Activated T-cell treated with anti-CD3 and anti-CD28 coated beads, Interleukin-2, amount 50 U/mL, for 24 hours (primary cell): ENCODE results near the gene DOCK1.
"Not testable (repeated sequence)": the region's sequence is repeated elsewhere in the genome, so short reads cannot be mapped to it uniquely, and the experiment has no call there.

ENCODE experiments used
- DNase-seq: peaks from one replicate; pipeline ENCODE4 v3.0.0-alpha.2; 2020
- H3K27ac Mint-ChIP-seq: 2 replicates; pipeline ENCODE4 v1.8.0; 2020; ENCODE audit warnings: mild to moderate bottlenecking, mixed read lengths
- H3K27me3 Mint-ChIP-seq: 2 replicates; pipeline ENCODE4 v1.8.0; 2020; ENCODE audit warnings: mixed read lengths
- H3K36me3 Mint-ChIP-seq: 2 replicates; pipeline ENCODE4 v1.8.0; 2020; ENCODE audit warnings: low read depth, mixed read lengths
- H3K4me1 Mint-ChIP-seq: 2 replicates; pipeline ENCODE4 v1.8.0; 2020; ENCODE audit warnings: low read depth, mixed read lengths
- H3K4me3 Mint-ChIP-seq: 2 replicates; pipeline ENCODE4 v1.8.0; 2020; ENCODE audit warnings: mild to moderate bottlenecking, moderate library complexity, mixed read lengths
- H3K9me3 Mint-ChIP-seq: 2 replicates; pipeline ENCODE4 v1.8.0; 2020; ENCODE audit warnings: mixed read lengths

The DOCK1 gene

GRCh38 chr10:126904818-126905701, at the start of gene DOCK1:
Gene DOCK1 (plus strand): TSS chr10:126905428. CDS start chr10:126905518, 90 bp downstream.
- H3K36me3 Mint-ChIP-seq: no peaks in the 10 kb centered on the region
- H3K27me3 Mint-ChIP-seq: peaks cover 38% of the 10 kb centered on the region
- no peaks in the 10 kb centered on the region for H3K4me1 Mint-ChIP-seq
- peaks cover 5% of the 10 kb centered on the region for H3K9me3 Mint-ChIP-seq
- H3K4me3 Mint-ChIP-seq: peak within 1 kb of the TSS; percentile 69
- DNase-seq: no peak
- H3K27ac Mint-ChIP-seq: no peak within 1 kb of the TSS

- Mint-ChIP-seq H3K4me1 (no peaks in the 10 kb centered on the region), H3K9me3 (peaks cover 3% of the 10 kb centered on the region), H3K27ac (no peak overlapping the region), H3K4me3 (no peak overlapping the region), H3K27me3 (no peaks in the 10 kb centered on the region), H3K36me3 (no peaks in the 10 kb centered on the region)
- DNase-seq: no peak
These were observed 47.9 kb upstream of the DOCK1 start for GRCh38 chr10:126857178-126857806.

GRCh38 chr10:126867567-126868365, 37.5 kb upstream of the DOCK1 start:
- H3K4me1 Mint-ChIP-seq: no peaks in the 10 kb centered on the region
- no peak overlapping the region for H3K27ac Mint-ChIP-seq

DNA sequence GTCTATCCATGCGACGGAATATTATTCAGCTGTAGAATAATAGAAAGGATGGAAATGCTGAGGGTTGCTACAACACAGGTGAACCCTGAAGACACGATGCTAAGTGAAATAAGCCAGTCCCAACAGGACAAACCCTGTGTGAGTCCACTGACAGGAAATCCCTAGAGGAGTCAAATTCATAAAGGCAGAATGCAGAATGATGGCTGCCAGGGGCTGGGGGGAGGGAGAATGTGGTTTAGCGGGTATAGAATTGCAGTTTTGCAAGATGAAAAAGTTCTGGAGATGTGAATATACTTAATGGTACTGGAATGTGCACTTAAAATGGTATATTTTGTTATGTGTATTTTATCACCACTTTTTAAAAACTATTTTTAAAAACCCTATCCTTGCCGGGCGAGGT, 36.9 kb upstream of the DOCK1 start:
- Mint-ChIP-seq H3K4me3 (no peak overlapping the region), H3K36me3 (no peaks in the 10 kb centered on the region), H3K27me3 (no peaks in the 10 kb centered on the region), H3K9me3 (peaks cover 17% of the 10 kb centered on the region), H3K4me1 (no peaks in the 10 kb centered on the region), H3K27ac (no peak overlapping the region)
- DNase-seq: no peak

More at GRCh38 chr10:126867567-126868365, 37.5 kb upstream of the DOCK1 start:
- H3K36me3 Mint-ChIP-seq: no peaks in the 10 kb centered on the region
- H3K9me3 Mint-ChIP-seq: peaks cover 18% of the 10 kb centered on the region
- no peak overlapping the region for H3K4me3 Mint-ChIP-seq
- H3K27me3 Mint-ChIP-seq: no peaks in the 10 kb centered on the region
- DNase-seq: no peak

DNA sequence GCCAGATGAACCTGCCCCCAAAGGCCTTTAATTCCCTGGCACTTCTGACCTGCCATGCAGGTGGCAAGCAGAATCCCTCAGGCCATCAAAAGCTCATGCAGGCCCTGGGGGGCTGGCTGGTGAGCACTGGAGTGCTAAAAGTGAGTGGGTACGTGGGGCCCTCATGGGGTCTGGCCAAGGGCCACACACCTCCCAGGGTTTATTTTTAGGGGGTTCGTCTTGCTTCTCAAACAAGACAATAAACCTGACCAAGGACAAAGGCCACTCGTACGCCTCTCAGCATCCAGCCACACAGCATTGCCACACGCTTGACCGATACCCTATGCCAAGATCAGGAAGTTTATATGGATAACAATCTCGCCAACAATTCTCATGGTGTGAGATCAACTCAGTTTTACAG, 33.1 kb upstream of the DOCK1 start:
- H3K4me1 Mint-ChIP-seq: no peaks in the 10 kb centered on the region
- H3K27me3 Mint-ChIP-seq: no peaks in the 10 kb centered on the region

GRCh38 chr10:126872768-126873167, 32.5 kb upstream of the DOCK1 start:
- H3K4me1 Mint-ChIP-seq: no peaks in the 10 kb centered on the region
- no peak overlapping the region for H3K4me3 Mint-ChIP-seq
- H3K27ac Mint-ChIP-seq: no peak overlapping the region
- no peak for DNase-seq
- H3K9me3 Mint-ChIP-seq: peaks cover 8% of the 10 kb centered on the region
- no peaks in the 10 kb centered on the region for H3K36me3 Mint-ChIP-seq
- no peaks in the 10 kb centered on the region for H3K27me3 Mint-ChIP-seq

More for the DNA sequence above, 33.1 kb upstream of the DOCK1 start:
- no peak overlapping the region for H3K4me3 Mint-ChIP-seq
- no peak overlapping the region for H3K27ac Mint-ChIP-seq
- no peak for DNase-seq
- H3K36me3 Mint-ChIP-seq: no peaks in the 10 kb centered on the region
- H3K9me3 Mint-ChIP-seq: peaks cover 9% of the 10 kb centered on the region

- Mint-ChIP-seq H3K4me1 (no peaks in the 10 kb centered on the region), H3K4me3 (no peak overlapping the region), H3K36me3 (no peaks in the 10 kb centered on the region), H3K27me3 (peaks cover 4% of the 10 kb centered on the region), H3K9me3 (peaks cover 7% of the 10 kb centered on the region), H3K27ac (no peak overlapping the region)
- no peak for DNase-seq
These were observed 28.8 kb upstream of the DOCK1 start for GRCh38 chr10:126876456-126876855.

DNA sequence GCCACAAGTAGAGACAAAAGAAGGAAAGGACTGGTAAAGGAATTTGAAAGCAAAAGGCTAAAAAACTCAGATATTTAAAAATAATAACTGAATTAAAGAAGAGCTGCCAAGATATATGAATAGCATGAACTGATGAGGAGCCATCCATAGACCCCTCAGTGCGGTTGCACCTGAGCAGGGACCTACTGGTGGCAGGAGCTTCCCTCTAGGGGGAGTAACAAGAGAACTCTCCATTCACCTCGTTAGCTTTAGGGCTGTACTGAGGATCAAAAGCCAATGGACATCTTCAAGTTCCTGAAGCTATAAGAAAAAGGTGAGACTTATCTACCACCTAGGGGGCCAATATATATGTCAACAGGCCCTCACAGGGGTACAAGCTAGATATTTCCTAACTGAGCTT, 27.8 kb upstream of the DOCK1 start:
- H3K4me3 Mint-ChIP-seq: no peak overlapping the region
- peaks cover 7% of the 10 kb centered on the region for H3K9me3 Mint-ChIP-seq
- H3K4me1 Mint-ChIP-seq: no peaks in the 10 kb centered on the region
- no peak for DNase-seq
- H3K27ac Mint-ChIP-seq: no peak overlapping the region
- peaks cover 6% of the 10 kb centered on the region for H3K27me3 Mint-ChIP-seq
- no peaks in the 10 kb centered on the region for H3K36me3 Mint-ChIP-seq

DNA sequence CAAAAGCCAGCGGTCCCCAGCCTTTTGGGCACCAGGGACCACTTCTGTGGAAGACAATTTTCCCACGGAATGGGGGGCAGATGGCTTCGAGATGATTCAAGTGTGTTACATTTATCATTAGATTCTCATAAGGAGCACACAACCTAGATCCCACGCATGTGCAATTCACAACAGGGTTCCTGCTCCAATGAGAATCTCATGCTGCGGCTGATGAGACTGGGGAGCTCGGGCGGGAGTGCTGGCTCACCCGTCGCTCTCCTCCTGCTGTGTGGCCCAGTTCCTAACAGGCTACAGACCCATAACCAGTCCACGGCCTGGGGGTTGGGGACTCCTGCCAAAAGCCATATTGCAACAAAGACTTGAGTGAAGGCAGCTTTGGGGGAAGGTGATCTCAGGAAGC, 26.6 kb upstream of the DOCK1 start:
- Mint-ChIP-seq H3K27ac (no peak overlapping the region), H3K4me1 (no peaks in the 10 kb centered on the region), H3K9me3 (peaks cover 7% of the 10 kb centered on the region), H3K27me3 (peaks cover 6% of the 10 kb centered on the region), H3K4me3 (no peak overlapping the region), H3K36me3 (no peaks in the 10 kb centered on the region)
- DNase-seq: no peak

DNA sequence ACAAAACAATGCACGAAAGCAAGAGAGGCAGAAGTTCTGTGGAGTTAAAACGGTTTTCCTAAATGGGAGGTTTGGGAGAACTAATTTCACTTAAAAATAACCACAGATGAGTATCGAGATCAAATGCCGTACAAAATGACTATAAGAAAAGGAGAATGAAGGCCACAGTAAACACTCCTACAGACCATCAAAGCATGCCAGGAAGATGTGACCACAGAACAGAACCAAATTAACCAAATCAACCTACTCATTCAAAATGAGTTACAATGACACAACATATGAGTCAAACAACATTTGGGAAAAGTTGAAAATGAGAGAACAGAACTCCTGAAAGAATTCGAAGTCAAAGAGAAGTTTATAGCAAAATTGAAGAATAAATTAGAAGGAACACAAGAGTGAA, 24.3 kb upstream of the DOCK1 start:
- peaks cover 6% of the 10 kb centered on the region for H3K27me3 Mint-ChIP-seq
- H3K4me1 Mint-ChIP-seq: no peaks in the 10 kb centered on the region
- no peak overlapping the region for H3K4me3 Mint-ChIP-seq
- no peak overlapping the region for H3K27ac Mint-ChIP-seq
- peaks cover 7% of the 10 kb centered on the region for H3K9me3 Mint-ChIP-seq
- no peak for DNase-seq
- no peaks in the 10 kb centered on the region for H3K36me3 Mint-ChIP-seq

DNA sequence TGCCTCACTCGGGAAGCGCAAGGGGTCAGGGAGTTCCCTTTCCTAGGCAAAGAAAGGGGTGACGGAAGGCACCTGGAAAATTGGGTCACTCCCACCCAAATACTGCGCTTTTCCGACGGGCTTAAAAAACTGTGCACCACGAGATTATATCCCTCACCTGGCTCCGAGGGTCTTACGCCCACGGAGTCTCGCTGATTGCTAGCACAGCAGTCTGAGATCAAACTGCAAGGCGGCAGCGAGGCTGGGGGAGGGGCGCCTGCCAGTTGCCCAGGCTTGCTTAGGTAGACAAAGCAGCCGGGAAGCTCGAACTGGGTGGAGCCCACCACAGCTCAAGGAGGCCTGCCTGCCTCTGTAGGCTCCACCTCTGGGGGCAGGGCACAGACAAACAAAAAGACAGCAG, 23.2 kb upstream of the DOCK1 start:
- not testable (repeated sequence) for H3K27ac Mint-ChIP-seq, H3K9me3 Mint-ChIP-seq, H3K36me3 Mint-ChIP-seq, H3K4me1 Mint-ChIP-seq, H3K4me3 Mint-ChIP-seq, DNase-seq, H3K27me3 Mint-ChIP-seq

- H3K4me3 Mint-ChIP-seq, H3K4me1 Mint-ChIP-seq, H3K9me3 Mint-ChIP-seq, H3K27me3 Mint-ChIP-seq, H3K27ac Mint-ChIP-seq, H3K36me3 Mint-ChIP-seq, DNase-seq: not testable (repeated sequence)
These were observed 16.8 kb upstream of the DOCK1 start for GRCh38 chr10:126888436-126888835.

GRCh38 chr10:126889421-126889820, 15.8 kb upstream of the DOCK1 start:
- H3K9me3 Mint-ChIP-seq: peaks cover 6% of the 10 kb centered on the region
- no peak overlapping the region for H3K4me3 Mint-ChIP-seq
- no peak overlapping the region for H3K27ac Mint-ChIP-seq
- H3K4me1 Mint-ChIP-seq: no peaks in the 10 kb centered on the region
- DNase-seq: no peak
- no peaks in the 10 kb centered on the region for H3K36me3 Mint-ChIP-seq
- no peaks in the 10 kb centered on the region for H3K27me3 Mint-ChIP-seq

GRCh38 chr10:126890797-126891196, 14.4 kb upstream of the DOCK1 start:
- not testable (repeated sequence) for H3K27me3 Mint-ChIP-seq, H3K4me1 Mint-ChIP-seq, H3K4me3 Mint-ChIP-seq, H3K9me3 Mint-ChIP-seq, DNase-seq, H3K36me3 Mint-ChIP-seq, H3K27ac Mint-ChIP-seq
